ENCODE data around the gene MAJIN.

DNA sequence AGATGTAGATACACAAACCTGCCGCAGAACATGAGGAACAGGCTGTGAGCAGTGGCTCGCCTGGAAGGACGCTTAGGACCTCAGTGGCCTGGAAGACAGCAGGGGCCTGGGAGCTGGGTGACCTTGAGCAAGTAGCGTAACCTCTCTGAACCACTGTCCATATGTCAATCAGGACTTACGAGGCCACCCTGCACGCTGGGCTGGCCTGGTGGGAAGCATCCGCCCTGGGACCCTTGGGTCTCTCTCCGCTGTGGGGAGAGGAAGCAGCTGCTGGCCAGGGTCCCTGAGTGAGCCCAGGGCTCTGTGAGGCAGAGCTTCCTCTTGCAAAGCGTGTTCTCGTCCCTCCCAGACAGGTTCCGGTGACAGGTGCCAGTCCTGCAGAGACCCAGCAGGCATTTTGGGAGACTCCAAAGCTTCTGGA, 79.5 kb downstream of the MAJIN start:
- no peak for TF ChIP-seq CTCF (conservative IDR thresholded peaks at IDR 0.05; ENCODE audit: low read depth, low read length)
- TF ChIP-seq EZH2 (IDR thresholded peaks at IDR 0.05; ENCODE audit: borderline replicate concordance, low read depth, low read length, poor library complexity, severe bottlenecking): no peak
